GM20000 (cell line): ENCODE data around the gene RAB43.
"Not testable (repeated sequence)": the region's sequence is repeated elsewhere in the genome, so short reads cannot be mapped to it uniquely, and the experiment has no call there.

Experiments used
- DNase-seq: peaks from one replicate; pipeline ENCODE4 v3.0.0; 2012; ENCODE audit warnings: low spot score
- CTCF ChIP-seq: IDR thresholded peaks from 2 replicates; pipeline ENCODE4 v1.5.1; 2012; ENCODE audit warnings: mild to moderate bottlenecking, control low read depth; ENCODE audit errors: extremely low read depth, missing control alignments

RAB43 gene

GRCh38 chr3:129121792-129122411 is at the start of gene RAB43:
RAB43 (minus strand) TSS chr3:129121804; CDS start chr3:129121489, 315 bp downstream.
- no peak for TF ChIP-seq CTCF
- peak; percentile 97 for DNase-seq

GRCh38 chr3:129166579-129167332 is 45.2 kb upstream of the RAB43 start:
- no peak for DNase-seq
- no peak for TF ChIP-seq CTCF

GRCh38 chr3:129165594-129165993 is 44.0 kb upstream of the RAB43 start:
- DNase-seq = not testable (repeated sequence)

GRCh38 chr3:129164500-129164899 is 42.9 kb upstream of the RAB43 start:
- DNase-seq = no peak
- no peak for TF ChIP-seq CTCF

- DNase-seq = no peak
- TF ChIP-seq CTCF = peak; percentile 23
These were observed 41.4 kb upstream of the RAB43 start for GRCh38 chr3:129162729-129163579.

GRCh38 chr3:129161860-129162271 is 40.3 kb upstream of the RAB43 start:
- DNase-seq = peak; percentile 30

More at GRCh38 chr3:129161860-129162271, 40.3 kb upstream of the RAB43 start:
- TF ChIP-seq CTCF = no peak
